Left lung (tissue), 10 donors: ENCODE data around the gene BCL11A. TPM values are rescaled to one million over a fixed set of nuclear protein-coding genes. Genes with fewer than 3 reads are reported as not detected.

ENCODE experiments used
- ATAC-seq: fragments of 200-7000 bp; cut with Tn5 transposase; one replicate; pipeline ENCODE4 v1.9.1; 2020; ENCODE audit warnings: moderate library complexity
- DNase-seq, 4 donors: peaks; one replicate each; pipeline ENCODE4 v3.0.0-alpha.2; 2013 to 2020
- H3K27ac ChIP-seq, 2 donors: fragments of 200-600 bp; sonication (generic) in 1 of 2; one replicate each; pipeline versions ENCODE4 v1.5.0 to v1.8.0; 2020 to 2021
- H3K27me3 ChIP-seq, 2 donors: fragments of 200-600 bp; sonication (generic) in 1 of 2; one replicate each; pipeline versions ENCODE4 v1.5.0 to v1.8.0; 2020 to 2021
- H3K36me3 ChIP-seq, 2 donors: fragments of 200-600 bp; sonication (generic) in 1 of 2; one replicate each; pipeline versions ENCODE4 v1.5.0 to v1.8.0; 2020 to 2021
- H3K4me1 ChIP-seq, 2 donors: fragments of 200-600 bp; one replicate each; pipeline ENCODE4 v1.8.0; 2021
- H3K4me3 ChIP-seq, 2 donors: fragments of 200-600 bp; sonication (generic) in 1 of 2; one replicate each; pipeline versions ENCODE4 v1.5.0 to v1.8.0; 2020 to 2021; ENCODE audit warnings: mild to moderate bottlenecking in 1 of 2
- H3K9me3 ChIP-seq, 2 donors: fragments of 200-600 bp; sonication (generic) in 1 of 2; one replicate each; pipeline versions ENCODE4 v1.5.0 to v1.8.0; 2020 to 2021
- intact Hi-C, 2 donors: fragments of 100-400 bp; cut with DNase I; formaldehyde crosslinking; loops; one replicate each; pipeline versions ENCODE4 v1.11.2 to v1.14.2; 2022
- polyA plus RNA-seq, 6 donors: library from polyadenylated mRNA; unstranded; fragments of 120-200 nt; gene quantifications; one replicate each; pipeline ENCODE4 v1.2.1, GENCODE V29; 2013; ENCODE audit not compliant: insufficient read length in 6 of 6
- total RNA-seq, 2 donors: library from RNA; stranded (reverse); fragmentation: NEBNext Ultra II Directional; extraction: Animal tissue kit (Norgen Biotek cat#: 25700); gene quantifications; one replicate each; pipeline ENCODE4 v1.2.1, GENCODE V29; 2021
- TF ChIP-seq, protein P1 (sequence below), 2 donors: fragments of 200-600 bp; sonication (generic) in 1 of 2; IDR thresholded peaks; one replicate each; pipeline versions ENCODE4 v1.5.0 to v1.8.0; 2021; ENCODE audit warnings: antibody characterized with exemption in 2 of 2
- donor health status: DM: no; HTN: yes; CAD: no.
- donor health status: DM: no; HTN: no; CAD: no.

BCL11A gene
- total and polyA plus RNA-seq, 8 donors = 4.0 to 33.5 (median 24.9) TPM

DNA sequence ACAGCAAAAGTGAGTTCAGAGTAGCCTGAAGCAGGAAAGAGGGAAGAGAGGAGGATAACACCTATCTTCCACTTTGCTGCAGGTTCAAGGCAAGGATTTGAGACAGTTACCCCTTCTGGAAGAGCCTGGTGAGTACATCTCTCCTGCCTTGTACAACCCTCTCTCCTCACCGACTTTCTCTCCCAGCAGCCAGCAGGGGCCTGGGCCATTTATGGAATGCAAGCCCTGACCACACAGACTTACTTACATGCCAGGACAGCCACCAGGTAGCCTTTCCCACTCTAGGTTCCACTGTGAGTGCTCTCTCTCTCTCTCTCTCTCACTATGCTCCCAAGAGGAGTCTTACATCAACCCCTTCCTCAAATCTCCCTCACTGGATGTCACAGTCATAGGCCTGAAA, 57.0 kb downstream of the BCL11A start:
- no peaks in the 10 kb centered on the region for H3K9me3 ChIP-seq
- intact Hi-C loops = no loop called here
- H3K4me3 ChIP-seq = no peak overlapping the region
- no peaks in the 10 kb centered on the region for H3K36me3 ChIP-seq
- H3K27ac ChIP-seq = no peak overlapping the region
- no peak for DNase-seq
- ATAC-seq = no peak
- TF ChIP-seq, protein P1, sequence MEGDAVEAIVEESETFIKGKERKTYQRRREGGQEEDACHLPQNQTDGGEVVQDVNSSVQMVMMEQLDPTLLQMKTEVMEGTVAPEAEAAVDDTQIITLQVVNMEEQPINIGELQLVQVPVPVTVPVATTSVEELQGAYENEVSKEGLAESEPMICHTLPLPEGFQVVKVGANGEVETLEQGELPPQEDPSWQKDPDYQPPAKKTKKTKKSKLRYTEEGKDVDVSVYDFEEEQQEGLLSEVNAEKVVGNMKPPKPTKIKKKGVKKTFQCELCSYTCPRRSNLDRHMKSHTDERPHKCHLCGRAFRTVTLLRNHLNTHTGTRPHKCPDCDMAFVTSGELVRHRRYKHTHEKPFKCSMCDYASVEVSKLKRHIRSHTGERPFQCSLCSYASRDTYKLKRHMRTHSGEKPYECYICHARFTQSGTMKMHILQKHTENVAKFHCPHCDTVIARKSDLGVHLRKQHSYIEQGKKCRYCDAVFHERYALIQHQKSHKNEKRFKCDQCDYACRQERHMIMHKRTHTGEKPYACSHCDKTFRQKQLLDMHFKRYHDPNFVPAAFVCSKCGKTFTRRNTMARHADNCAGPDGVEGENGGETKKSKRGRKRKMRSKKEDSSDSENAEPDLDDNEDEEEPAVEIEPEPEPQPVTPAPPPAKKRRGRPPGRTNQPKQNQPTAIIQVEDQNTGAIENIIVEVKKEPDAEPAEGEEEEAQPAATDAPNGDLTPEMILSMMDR (IDR thresholded peaks at IDR 0.05) = no peak
- no peaks in the 10 kb centered on the region for H3K27me3 ChIP-seq
- H3K4me1 ChIP-seq = peaks cover 0 to 10% of the 10 kb centered on the region in 2 donors

DNA sequence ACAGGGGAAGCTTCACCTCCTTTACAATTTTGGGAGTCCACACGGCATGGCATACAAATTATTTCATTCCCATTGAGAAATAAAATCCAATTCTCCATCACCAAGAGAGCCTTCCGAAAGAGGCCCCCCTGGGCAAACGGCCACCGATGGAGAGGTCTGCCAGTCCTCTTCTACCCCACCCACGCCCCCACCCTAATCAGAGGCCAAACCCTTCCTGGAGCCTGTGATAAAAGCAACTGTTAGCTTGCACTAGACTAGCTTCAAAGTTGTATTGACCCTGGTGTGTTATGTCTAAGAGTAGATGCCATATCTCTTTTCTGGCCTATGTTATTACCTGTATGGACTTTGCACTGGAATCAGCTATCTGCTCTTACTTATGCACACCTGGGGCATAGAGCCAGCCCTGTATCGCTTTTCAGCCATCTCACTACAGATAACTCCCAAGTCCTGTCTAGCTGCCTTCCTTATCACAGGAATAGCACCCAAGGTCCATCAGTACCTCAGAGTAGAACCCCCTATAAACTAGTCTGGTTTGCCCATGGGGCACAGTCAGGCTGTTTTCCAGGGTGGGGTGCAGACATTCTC, 58.3 kb downstream of the BCL11A start:
- Histone ChIP-seq H3K27ac (no peak overlapping the region), H3K4me1 (peaks cover 0 to 10% of the 10 kb centered on the region in 2 donors), H3K27me3 (no peaks in the 10 kb centered on the region), H3K4me3 (no peak overlapping the region), H3K9me3 (no peaks in the 10 kb centered on the region), H3K36me3 (no peaks in the 10 kb centered on the region)
- TF ChIP-seq, protein P1 (IDR thresholded peaks at IDR 0.05) = no peak
- DNase-seq (no peak), ATAC-seq (no peak)
- intact Hi-C loops = no loop called here

DNA sequence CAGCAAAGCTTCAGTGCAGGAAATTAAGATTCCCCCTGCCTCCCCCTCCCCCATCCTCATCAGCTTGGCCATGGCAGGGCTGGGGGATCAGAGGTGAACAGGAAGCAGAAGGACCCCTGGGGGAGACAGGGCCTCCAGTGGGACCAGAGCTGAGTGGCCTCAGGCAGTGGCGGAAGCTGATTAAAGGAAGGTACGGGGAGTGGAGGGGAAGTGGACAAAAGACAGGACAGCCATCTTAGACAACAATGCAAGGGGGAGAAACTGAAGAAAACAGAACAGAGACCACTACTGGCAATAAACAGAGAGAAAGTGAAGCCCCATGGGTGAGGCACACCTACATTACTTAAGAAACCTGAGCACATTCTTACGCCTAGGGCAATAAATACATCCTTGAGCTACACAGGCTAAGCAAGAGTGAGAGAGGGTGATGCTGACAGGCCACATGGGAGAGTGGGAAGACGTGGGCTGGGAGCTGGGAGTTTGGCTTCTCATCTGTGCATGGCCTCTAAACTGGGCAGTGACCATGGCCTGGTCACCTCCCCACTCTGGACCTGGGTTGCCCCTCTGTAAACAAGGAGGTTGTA, 59.6 kb downstream of the BCL11A start:
- H3K36me3 ChIP-seq = no peaks in the 10 kb centered on the region
- DNase-seq (no peak), ATAC-seq (no peak)
- intact Hi-C loops = no loop called here
- H3K4me1 ChIP-seq = peaks cover 0 to 9% of the 10 kb centered on the region in 2 donors
- H3K27me3 ChIP-seq = no peaks in the 10 kb centered on the region
- H3K27ac ChIP-seq = no peak overlapping the region
- no peak overlapping the region for H3K4me3 ChIP-seq
- TF ChIP-seq, protein P1 (IDR thresholded peaks at IDR 0.05) = no peak
- no peaks in the 10 kb centered on the region for H3K9me3 ChIP-seq

DNA sequence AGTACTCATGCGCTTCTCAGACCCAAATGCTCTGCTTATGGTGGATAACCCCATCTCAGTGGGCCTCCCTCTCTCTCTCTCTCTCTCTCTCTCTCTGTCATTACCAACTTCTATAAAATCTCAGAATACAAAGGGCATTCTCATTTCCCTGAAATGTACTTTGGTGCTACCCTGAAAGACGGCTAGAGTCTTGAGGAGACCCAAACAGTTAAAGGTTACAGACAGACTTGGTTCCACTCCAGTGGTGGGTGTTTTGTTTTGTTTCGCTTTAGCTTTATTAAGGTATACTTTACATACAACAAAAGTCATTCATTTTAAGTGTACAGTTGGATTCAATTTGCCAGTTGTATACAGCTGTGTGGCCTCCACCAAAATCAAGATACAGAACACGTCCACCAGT, 60.9 kb downstream of the BCL11A start:
- Histone ChIP-seq H3K4me3 (no peak overlapping the region), H3K4me1 (no peaks in the 10 kb centered on the region), H3K36me3 (no peaks in the 10 kb centered on the region), H3K9me3 (no peaks in the 10 kb centered on the region), H3K27me3 (no peaks in the 10 kb centered on the region), H3K27ac (no peak overlapping the region)
- ATAC-seq (no peak), DNase-seq (no peak)
- intact Hi-C loops = no loop called here
- TF ChIP-seq, protein P1 (IDR thresholded peaks at IDR 0.05) = no peak

DNA sequence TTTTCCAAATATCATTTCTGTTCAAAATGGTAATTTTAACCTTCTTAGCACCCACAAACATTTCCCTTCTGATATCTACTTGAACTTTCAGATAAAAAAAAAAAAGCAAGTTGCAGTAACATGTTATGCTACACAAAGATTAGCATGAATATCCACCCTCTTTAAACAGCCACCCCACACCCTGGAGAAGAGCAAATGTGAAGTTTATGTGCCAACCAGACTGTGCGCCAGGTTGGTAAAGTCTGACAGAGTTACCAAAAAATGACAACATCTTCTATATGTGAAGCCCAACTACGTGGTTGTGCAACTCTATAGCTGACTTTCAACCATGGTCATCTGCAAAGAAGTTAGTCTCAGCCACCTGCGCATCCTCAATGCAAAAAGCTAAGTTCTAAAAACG, 62.6 kb downstream of the BCL11A start:
- Histone ChIP-seq H3K27ac (no peak overlapping the region), H3K4me1 (peaks cover 0 to 9% of the 10 kb centered on the region in 2 donors), H3K36me3 (no peaks in the 10 kb centered on the region), H3K4me3 (no peak overlapping the region), H3K27me3 (no peaks in the 10 kb centered on the region), H3K9me3 (no peaks in the 10 kb centered on the region)
- ATAC-seq (no peak), DNase-seq (no peak)
- TF ChIP-seq, protein P1 (IDR thresholded peaks at IDR 0.05) = no peak
- intact Hi-C loops = no loop called here
